ENCODE data around the gene RITA1.

The RITA1 gene

DNA sequence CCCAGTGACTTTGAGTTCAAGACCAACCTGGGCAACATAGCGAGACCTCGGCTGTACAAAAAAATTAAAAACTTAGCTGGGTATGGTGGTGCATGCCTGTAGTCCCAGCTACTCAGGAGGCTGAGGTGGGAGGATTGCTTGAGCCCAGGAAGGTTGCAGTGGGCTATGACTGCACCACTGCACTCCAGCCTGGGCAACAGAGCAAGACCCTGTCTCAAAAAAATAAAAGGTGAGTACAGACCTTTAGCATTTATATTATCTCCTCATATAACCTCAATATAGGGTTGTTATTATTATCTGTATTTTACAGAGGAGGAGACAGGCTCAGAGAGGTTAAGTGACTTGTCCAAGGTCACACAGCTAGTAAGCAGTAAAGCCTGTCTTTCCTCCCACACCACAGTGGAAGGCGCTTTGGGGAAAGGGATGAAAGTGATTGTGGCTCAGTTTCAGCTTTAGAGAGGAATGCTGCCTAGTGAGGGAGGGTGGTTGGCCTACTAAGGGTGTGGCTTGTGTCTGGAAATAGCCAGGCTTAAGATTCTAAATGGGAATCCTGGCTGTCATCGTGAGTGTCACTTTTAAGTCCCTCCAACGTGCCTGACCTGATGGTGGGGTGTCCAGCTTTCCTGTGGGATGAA is 43.0 kb downstream of the RITA1 start:
- Histone ChIP-seq H3K9me2 (replicated peaks; ENCODE audit: control insufficient read depth, low read length) (no peaks in the 10 kb centered on the region), H3K27ac (ENCODE audit: low read depth, low read length) (peak overlapping the region; percentile 83), H3K4me2 (ENCODE audit: low read length) (peak overlapping the region; percentile 45), H3F3A (ENCODE audit: control insufficient read depth, insufficient read depth) (peaks cover 38% of the 10 kb centered on the region), H3K36me3 (ENCODE audit: control insufficient read depth, low read length) (peaks cover 77% of the 10 kb centered on the region), H4K20me1 (ENCODE audit: control insufficient read depth, insufficient read depth, low read depth, low read length) (no peaks in the 10 kb centered on the region), H3K4me1 (ENCODE audit: control insufficient read depth, low read length) (peaks cover 92% of the 10 kb centered on the region), H3K4me3 (ENCODE audit: low read length) (peak overlapping the region; percentile 19), H3K27me3 (ENCODE audit: control insufficient read depth, low read length) (no peaks in the 10 kb centered on the region), H3K9me3 (ENCODE audit: control insufficient read depth, insufficient read depth, low read length) (no peaks in the 10 kb centered on the region), H3K79me2 (ENCODE audit: control insufficient read depth, low read length) (peaks cover 79% of the 10 kb centered on the region)
- TF ChIP-seq EZH2phosphoT487 (IDR thresholded peaks at IDR 0.05; ENCODE audit: borderline replicate concordance, low read length): no peak
- TF ChIP-seq, protein P1, sequence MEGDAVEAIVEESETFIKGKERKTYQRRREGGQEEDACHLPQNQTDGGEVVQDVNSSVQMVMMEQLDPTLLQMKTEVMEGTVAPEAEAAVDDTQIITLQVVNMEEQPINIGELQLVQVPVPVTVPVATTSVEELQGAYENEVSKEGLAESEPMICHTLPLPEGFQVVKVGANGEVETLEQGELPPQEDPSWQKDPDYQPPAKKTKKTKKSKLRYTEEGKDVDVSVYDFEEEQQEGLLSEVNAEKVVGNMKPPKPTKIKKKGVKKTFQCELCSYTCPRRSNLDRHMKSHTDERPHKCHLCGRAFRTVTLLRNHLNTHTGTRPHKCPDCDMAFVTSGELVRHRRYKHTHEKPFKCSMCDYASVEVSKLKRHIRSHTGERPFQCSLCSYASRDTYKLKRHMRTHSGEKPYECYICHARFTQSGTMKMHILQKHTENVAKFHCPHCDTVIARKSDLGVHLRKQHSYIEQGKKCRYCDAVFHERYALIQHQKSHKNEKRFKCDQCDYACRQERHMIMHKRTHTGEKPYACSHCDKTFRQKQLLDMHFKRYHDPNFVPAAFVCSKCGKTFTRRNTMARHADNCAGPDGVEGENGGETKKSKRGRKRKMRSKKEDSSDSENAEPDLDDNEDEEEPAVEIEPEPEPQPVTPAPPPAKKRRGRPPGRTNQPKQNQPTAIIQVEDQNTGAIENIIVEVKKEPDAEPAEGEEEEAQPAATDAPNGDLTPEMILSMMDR (IDR thresholded peaks at IDR 0.05; ENCODE audit: low read depth, low read length, poor library complexity, severe bottlenecking): no peak

DNA sequence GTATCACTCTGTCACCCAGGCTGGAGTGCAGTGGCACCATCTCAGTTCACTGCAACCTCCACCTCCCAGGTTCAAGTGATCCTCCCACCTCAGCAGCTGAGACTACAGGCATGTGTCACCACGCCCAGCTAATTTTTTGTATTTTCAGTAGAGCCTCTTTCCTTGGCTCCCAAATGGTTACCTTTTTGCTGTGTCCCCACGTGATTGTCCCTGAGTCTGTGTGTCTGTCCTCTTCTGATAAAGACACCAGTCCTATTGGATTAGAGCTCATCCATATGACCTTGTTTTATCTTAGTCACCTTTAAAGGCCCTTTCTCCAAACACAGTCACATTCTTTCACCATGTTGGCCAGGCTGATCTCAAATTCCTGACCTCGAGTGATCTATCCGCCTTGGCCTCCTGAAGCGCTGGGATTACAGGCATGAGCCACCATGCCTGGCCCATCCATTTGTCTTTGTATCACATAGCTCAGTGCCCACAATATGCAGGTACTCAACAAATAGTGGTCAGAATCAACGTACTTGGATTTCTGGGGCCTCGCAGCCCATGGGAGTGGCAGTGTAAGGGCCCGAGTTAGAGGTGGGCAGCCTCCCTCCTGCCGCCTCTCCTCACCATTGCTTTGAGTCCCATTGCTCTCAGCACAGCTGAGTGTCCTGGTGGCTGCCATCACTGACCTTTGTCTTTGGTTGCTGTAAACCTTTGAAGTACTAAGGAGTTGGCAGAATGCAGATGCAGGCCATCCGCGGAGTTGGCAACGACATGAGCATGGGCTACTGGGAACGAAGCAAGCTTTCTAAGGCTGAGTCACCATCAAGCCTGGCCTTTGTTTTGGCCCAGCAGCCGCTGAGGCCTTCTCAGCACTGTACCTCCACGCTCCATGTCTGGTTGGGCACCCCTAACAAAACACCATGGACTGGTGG is 45.1 kb downstream of the RITA1 start:
- no peaks in the 10 kb centered on the region for H4K20me1 ChIP-seq (ENCODE audit: control insufficient read depth, insufficient read depth, low read depth, low read length)
- peak overlapping the region; percentile 19 for H3K4me3 ChIP-seq (ENCODE audit: low read length)
- no peaks in the 10 kb centered on the region for H3K9me2 ChIP-seq (replicated peaks; ENCODE audit: control insufficient read depth, low read length)
- H3K27me3 ChIP-seq (ENCODE audit: control insufficient read depth, low read length): no peaks in the 10 kb centered on the region
- peaks cover 31% of the 10 kb centered on the region for H3F3A ChIP-seq (ENCODE audit: control insufficient read depth, insufficient read depth)
- peaks cover 95% of the 10 kb centered on the region for H3K4me1 ChIP-seq (ENCODE audit: control insufficient read depth, low read length)
- no peak for TF ChIP-seq EZH2phosphoT487 (IDR thresholded peaks at IDR 0.05; ENCODE audit: borderline replicate concordance, low read length)
- TF ChIP-seq, protein P1 (IDR thresholded peaks at IDR 0.05; ENCODE audit: low read depth, low read length, poor library complexity, severe bottlenecking): no peak
- peak overlapping the region; percentile 45 for H3K4me2 ChIP-seq (ENCODE audit: low read length)
- peaks cover 94% of the 10 kb centered on the region for H3K36me3 ChIP-seq (ENCODE audit: control insufficient read depth, low read length)
- H3K79me2 ChIP-seq (ENCODE audit: control insufficient read depth, low read length): peaks cover 80% of the 10 kb centered on the region
- peak overlapping the region; percentile 83 for H3K27ac ChIP-seq (ENCODE audit: low read depth, low read length)
- H3K9me3 ChIP-seq (ENCODE audit: control insufficient read depth, insufficient read depth, low read length): no peaks in the 10 kb centered on the region

DNA sequence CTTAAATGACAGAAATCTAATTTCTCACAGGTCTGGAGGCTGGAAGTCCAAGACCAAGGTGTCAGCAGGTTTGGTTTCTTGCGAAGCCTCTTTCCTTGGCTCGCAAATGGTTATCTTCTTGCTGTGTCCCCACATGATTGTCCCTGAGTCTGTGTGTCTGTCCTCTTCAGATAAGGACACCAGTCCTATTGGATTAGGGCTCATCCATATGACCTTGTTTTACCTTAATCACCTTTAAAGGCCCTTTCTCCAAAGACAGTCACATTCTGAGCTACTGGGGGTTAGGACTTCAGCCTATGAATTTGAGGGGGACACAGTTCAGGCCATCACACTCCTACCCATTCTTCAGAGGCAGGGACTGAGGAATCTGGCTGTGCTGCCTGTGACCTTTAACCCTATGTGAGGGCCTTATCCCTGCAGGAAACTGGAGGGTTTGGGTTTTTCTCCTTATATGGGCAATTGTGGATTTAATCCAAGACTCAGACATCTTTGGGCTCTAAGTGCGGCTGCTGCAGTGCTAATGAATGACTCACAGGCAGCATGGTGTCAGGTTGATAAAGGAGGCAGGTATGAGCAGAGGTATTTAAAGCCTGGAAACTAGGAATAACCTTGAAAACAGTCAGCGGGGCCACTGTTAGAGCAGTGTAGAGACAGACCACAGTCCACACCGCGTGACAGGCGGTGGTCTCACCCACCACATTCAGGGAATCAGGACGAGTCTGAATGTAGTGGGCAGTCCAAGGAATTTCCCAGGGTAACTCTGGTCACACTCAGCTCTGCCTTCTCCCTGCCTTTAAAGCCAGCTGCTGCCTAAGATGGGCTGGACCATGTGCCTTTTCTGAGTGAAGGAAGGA is 45.9 kb downstream of the RITA1 start:
- H3K79me2 ChIP-seq (ENCODE audit: control insufficient read depth, low read length): peaks cover 83% of the 10 kb centered on the region
- peak overlapping the region; percentile 83 for H3K27ac ChIP-seq (ENCODE audit: low read depth, low read length)
- H3K9me3 ChIP-seq (ENCODE audit: control insufficient read depth, insufficient read depth, low read length): no peaks in the 10 kb centered on the region
- no peaks in the 10 kb centered on the region for H4K20me1 ChIP-seq (ENCODE audit: control insufficient read depth, insufficient read depth, low read depth, low read length)
- H3K4me2 ChIP-seq (ENCODE audit: low read length): peak overlapping the region; percentile 64
- TF ChIP-seq, protein P1 (IDR thresholded peaks at IDR 0.05; ENCODE audit: low read depth, low read length, poor library complexity, severe bottlenecking): no peak
- no peak for TF ChIP-seq EZH2phosphoT487 (IDR thresholded peaks at IDR 0.05; ENCODE audit: borderline replicate concordance, low read length)
- H3K4me1 ChIP-seq (ENCODE audit: control insufficient read depth, low read length): peaks cover 98% of the 10 kb centered on the region
- H3K36me3 ChIP-seq (ENCODE audit: control insufficient read depth, low read length): peaks cover 98% of the 10 kb centered on the region
- no peaks in the 10 kb centered on the region for H3K9me2 ChIP-seq (replicated peaks; ENCODE audit: control insufficient read depth, low read length)
- no peaks in the 10 kb centered on the region for H3K27me3 ChIP-seq (ENCODE audit: control insufficient read depth, low read length)
- peaks cover 31% of the 10 kb centered on the region for H3F3A ChIP-seq (ENCODE audit: control insufficient read depth, insufficient read depth)
- H3K4me3 ChIP-seq (ENCODE audit: low read length): no peak overlapping the region
